ENCODE measurements around the gene CCIN. TPM values are rescaled to one million over a fixed set of nuclear protein-coding genes. Genes with fewer than 3 reads are reported as not detected.

Gene CCIN
- total and polyA plus RNA-seq, 2 of the 13 experiments (the other 11 are each of a cell fraction or from before 2014, with no cell fraction given), result not detected

GRCh38 chr9:36136272-36136893, 32.8 kb upstream of the CCIN start, which contains the start of gene GLIPR2:
Gene GLIPR2 (plus strand): TSS chr9:36136733. CDS start chr9:36136779, 46 bp downstream.
- ChIA-PET CTCF (ENCODE audit: low intra/inter-chr PET ratio, low total read pairs) (no interaction called here), POLR2A (no interaction called here)
- H3K9ac ChIP-seq (ENCODE audit: insufficient read depth, low read depth, low read length), result 0 out of 2 replicates have a peak within 1 kb of the TSS, but pooled peaks have one; percentile 15
- no CpG with 5 or more reads among the region's 83 CpGs for WGBS (ENCODE audit: low lambda C conversion rate)
- peaks cover 16% of the 10 kb centered on the region for H3K4me1 ChIP-seq (ENCODE audit: insufficient read depth, low read length)
- DNase-seq (ENCODE audit: low spot score) (peak; percentile 18), FAIRE-seq (no peak), ATAC-seq (peak; percentile 93)
- H4K20me1 ChIP-seq (ENCODE audit: insufficient read depth, low read length), result no peaks in the 10 kb centered on the region
- in situ Hi-C loops (cut with HindIII; ENCODE audit: extremely low pct_ligation_motif_present, low pct_unique_long_range_greater_than_20kb) (no loop called here), intact Hi-C loops (cut with micrococcal nuclease; ENCODE audit: unreplicated experiment) (no loop called here)
- H3K9me3 ChIP-seq (ENCODE audit: low read length), result no peaks in the 10 kb centered on the region
- BruUV-seq (replicated peaks), result no TSS peak
- peak within 1 kb of the TSS; percentile 40 to 71 (median 44) for H3K4me3 ChIP-seq (replicated peaks in 1 of 3; ENCODE audit: insufficient read depth in 1 of 3, low read depth in 2 of 3, low read length in 3 of 3)
- peaks cover 17 to 60% of the 10 kb centered on the region in 2 experiments for H3K27me3 ChIP-seq (ENCODE audit: control insufficient read depth in 1 of 2, insufficient read depth in 2 of 2, low read length in 2 of 2)
- H3K79me2 ChIP-seq (ENCODE audit: insufficient read depth, low read length), result no peaks in the 10 kb centered on the region
- H3K4me2 ChIP-seq (ENCODE audit: low read depth, low read length), result peak within 1 kb of the TSS; percentile 81
- no peak within 1 kb of the TSS for H3K27ac ChIP-seq (ENCODE audit: extremely low read length, insufficient read depth, low read length)
- no peaks in the 10 kb centered on the region for H3K36me3 ChIP-seq (replicated peaks in 1 of 2; ENCODE audit: control insufficient read depth in 1 of 2, insufficient read depth in 2 of 2, low read length in 2 of 2)
- no peak within 1 kb of the TSS for H2AFZ ChIP-seq (ENCODE audit: low read length)
- TF ChIP-seq, protein P1, sequence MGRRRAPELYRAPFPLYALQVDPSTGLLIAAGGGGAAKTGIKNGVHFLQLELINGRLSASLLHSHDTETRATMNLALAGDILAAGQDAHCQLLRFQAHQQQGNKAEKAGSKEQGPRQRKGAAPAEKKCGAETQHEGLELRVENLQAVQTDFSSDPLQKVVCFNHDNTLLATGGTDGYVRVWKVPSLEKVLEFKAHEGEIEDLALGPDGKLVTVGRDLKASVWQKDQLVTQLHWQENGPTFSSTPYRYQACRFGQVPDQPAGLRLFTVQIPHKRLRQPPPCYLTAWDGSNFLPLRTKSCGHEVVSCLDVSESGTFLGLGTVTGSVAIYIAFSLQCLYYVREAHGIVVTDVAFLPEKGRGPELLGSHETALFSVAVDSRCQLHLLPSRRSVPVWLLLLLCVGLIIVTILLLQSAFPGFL (CRISPR knock-in tag; IDR thresholded peaks at IDR 0.05), result no peak
- TF ChIP-seq ZNF367 (CRISPR knock-in tag; IDR thresholded peaks at IDR 0.05; ENCODE audit: borderline replicate concordance) (no peak), SNAPC2 (CRISPR knock-in tag; IDR thresholded peaks at IDR 0.05) (no peak), MEIS1 (CRISPR knock-in tag; IDR thresholded peaks at IDR 0.05; ENCODE audit: borderline replicate concordance) (no peak), ZNF646 (CRISPR knock-in tag; IDR thresholded peaks at IDR 0.05) (no peak), KMT2B (CRISPR knock-in tag; IDR thresholded peaks at IDR 0.05) (no peak), YY1 (IDR thresholded peaks at IDR 0.05; ENCODE audit: insufficient read depth, insufficient replicate concordance, low read depth, low read length) (peak; percentile 16), TCF7 (IDR thresholded peaks at IDR 0.05; ENCODE audit: low read depth) (no peak), ZNF780A (CRISPR knock-in tag; IDR thresholded peaks at IDR 0.05) (no peak), RNF2 (conservative IDR thresholded peaks at IDR 0.05; ENCODE audit: low read depth) (peak; percentile 71), HHEX (CRISPR knock-in tag; IDR thresholded peaks at IDR 0.05) (no peak), ZNF274 (CRISPR knock-in tag; IDR thresholded peaks at IDR 0.05) (no peak), TMF1 (CRISPR knock-in tag; IDR thresholded peaks at IDR 0.05; ENCODE audit: low read depth) (no peak), REXO4 (CRISPR knock-in tag; IDR thresholded peaks at IDR 0.05; ENCODE audit: borderline replicate concordance) (no peak)
- TF ChIP-seq, protein P2, sequence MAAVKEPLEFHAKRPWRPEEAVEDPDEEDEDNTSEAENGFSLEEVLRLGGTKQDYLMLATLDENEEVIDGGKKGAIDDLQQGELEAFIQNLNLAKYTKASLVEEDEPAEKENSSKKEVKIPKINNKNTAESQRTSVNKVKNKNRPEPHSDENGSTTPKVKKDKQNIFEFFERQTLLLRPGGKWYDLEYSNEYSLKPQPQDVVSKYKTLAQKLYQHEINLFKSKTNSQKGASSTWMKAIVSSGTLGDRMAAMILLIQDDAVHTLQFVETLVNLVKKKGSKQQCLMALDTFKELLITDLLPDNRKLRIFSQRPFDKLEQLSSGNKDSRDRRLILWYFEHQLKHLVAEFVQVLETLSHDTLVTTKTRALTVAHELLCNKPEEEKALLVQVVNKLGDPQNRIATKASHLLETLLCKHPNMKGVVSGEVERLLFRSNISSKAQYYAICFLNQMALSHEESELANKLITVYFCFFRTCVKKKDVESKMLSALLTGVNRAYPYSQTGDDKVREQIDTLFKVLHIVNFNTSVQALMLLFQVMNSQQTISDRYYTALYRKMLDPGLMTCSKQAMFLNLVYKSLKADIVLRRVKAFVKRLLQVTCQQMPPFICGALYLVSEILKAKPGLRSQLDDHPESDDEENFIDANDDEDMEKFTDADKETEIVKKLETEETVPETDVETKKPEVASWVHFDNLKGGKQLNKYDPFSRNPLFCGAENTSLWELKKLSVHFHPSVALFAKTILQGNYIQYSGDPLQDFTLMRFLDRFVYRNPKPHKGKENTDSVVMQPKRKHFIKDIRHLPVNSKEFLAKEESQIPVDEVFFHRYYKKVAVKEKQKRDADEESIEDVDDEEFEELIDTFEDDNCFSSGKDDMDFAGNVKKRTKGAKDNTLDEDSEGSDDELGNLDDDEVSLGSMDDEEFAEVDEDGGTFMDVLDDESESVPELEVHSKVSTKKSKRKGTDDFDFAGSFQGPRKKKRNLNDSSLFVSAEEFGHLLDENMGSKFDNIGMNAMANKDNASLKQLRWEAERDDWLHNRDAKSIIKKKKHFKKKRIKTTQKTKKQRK (IDR thresholded peaks at IDR 0.05; ENCODE audit: low read length), result no peak

Measured in HepG2 (cell line).